ENCODE measurements around the gene LRRC37A2.
"Not testable (repeated sequence)": the region's sequence is repeated elsewhere in the genome, so short reads cannot be mapped to it uniquely, and the experiment has no call there.

LRRC37A2 gene

DNA sequence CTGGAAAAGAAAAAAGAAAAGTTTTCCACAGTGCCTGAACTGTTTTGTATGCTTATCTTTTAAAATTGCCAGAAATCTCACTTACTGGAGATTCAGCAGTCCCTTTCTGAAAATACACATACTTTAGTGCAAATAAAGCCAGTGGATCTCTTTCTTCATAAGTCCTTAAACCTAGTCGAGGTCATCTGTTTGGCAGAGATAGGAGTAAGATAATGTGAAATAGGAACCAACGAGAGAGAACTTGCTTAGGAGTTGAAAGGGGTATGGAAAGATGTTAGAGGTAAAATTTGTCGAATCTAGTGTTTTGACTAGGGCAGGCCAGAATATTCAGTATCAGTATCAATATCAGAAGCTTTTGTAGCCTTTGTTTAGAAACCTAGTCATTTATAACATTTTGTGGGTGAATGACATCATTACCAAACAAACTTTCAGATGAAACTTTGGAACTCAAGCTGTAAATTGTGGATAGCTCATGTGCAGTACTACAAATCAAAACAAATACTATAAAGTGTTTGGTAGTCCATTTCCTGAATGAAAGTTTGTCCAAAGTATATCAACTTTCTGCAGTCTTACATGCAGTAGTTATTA, 86.2 kb downstream of the LRRC37A2 start:
- not testable (repeated sequence) for DNase-seq

DNA sequence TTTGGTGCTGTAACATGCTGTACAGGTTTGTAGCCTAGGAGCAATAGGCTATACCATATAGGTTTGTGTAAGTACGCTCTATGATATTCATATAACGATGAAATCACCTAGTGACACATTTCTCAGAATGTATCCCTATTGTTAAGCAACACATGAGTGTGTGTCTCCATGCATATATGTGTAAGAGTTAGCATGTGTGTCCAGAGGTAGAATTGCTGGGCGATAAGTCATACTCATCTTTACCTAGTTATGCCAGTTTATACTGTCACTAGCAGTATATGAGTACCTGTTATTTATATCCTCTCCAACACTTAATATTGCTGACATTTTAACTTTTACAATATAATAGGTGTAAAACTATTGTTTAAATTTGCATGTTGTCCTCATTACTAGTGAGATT, 88.5 kb downstream of the LRRC37A2 start:
- not testable (repeated sequence) for DNase-seq

DNA sequence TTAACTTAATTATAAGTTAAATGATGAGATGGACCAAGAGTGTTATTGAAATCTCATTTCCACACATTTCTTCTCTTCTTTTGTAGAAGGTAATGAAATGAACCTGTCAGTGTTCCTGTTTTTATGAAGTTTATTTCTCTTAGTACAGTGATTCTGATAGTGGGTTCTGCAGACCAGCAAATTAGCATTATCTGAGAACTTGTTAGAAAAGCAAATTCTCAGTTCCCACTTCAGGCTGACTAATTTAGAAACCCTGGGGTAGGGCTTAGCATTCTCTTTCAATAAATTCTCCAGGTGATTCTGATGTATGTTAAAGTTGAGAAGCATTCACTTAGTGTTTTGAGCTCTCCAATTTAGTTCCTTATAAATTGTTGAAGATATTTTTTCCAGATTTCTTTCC, 90.9 kb downstream of the LRRC37A2 start:
- not testable (repeated sequence) for DNase-seq

Data from T1000 (cell line).